ENCODE data around the gene ATOSB.

ATOSB gene

DNA sequence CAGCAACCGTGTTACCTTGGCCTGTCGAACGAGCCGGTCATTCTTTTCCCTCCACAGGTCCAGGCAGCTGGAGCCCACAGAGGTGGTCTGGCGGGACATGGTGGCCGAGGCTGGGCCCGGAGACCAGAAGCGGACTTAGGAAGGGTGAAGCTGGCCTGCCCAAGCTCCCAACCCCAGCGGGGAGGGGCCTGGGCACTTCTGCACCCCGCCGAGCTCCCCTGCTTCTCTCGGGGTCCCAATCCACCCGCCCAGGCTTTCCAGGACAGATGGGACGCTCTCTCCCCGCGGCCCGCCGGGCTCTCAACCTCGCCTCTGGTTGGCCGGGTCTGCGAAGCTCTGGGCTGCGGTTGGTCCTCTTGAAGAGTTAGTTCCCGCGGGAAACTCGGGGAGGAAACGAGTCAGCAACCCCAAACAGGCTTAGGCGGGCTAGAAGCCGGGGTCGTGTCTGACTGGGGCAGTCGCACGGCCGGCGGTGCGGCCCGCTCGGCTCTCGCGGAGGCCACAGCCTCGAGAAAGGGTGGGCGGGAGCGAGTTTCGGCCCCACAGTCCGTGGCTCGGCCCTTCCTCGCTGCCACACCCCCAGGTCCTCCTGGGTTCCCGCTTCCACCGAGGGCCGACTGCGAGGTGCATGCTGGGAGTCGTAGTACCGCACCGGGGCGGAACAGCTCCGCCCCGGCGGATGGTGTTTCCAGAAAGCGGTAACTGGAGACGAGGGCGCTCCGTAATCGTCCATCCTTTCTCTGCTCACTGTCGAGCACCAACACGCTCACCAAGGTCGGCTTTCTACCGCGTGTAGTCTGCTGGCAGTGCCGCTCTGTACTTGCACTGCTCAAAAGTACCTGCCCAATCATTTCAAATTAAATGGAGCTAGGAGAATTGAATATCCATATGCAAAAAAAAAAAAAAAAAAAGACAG lies 36.0 kb downstream of the ATOSB start, which contains the start of gene FANCG:
FANCG (minus strand) TSS at position 517 of the 916 bp plus-strand sequence; CDS start at position 99, 418 bp downstream.
- peaks cover 16% of the 10 kb centered on the region for H3K36me3 Mint-ChIP-seq (ENCODE audit: low read depth)
- no peaks in the 10 kb centered on the region for H3K9me3 Mint-ChIP-seq
- H3K4me3 Mint-ChIP-seq: peak within 1 kb of the TSS; percentile 89
- peaks cover 30% of the 10 kb centered on the region for H3K4me1 Mint-ChIP-seq
- peak; percentile 86 for DNase-seq
- no peaks in the 10 kb centered on the region for H3K27me3 Mint-ChIP-seq (ENCODE audit: low read depth, poor library complexity)
- peak within 1 kb of the TSS; percentile 94 for H3K27ac Mint-ChIP-seq
- no peak for TF ChIP-seq CTCF (IDR thresholded peaks at IDR 0.05)

GRCh38 chr9:35079041-35079425 lies 36.6 kb downstream of the ATOSB start:
- Mint-ChIP-seq H3K9me3 (no peaks in the 10 kb centered on the region), H3K4me3 (peak overlapping the region; percentile 89), H3K4me1 (peaks cover 30% of the 10 kb centered on the region), H3K36me3 (ENCODE audit: low read depth) (peaks cover 23% of the 10 kb centered on the region), H3K27ac (no peak overlapping the region), H3K27me3 (ENCODE audit: low read depth, poor library complexity) (no peaks in the 10 kb centered on the region)
- DNase-seq: peak; percentile 17
- no peak for TF ChIP-seq CTCF (IDR thresholded peaks at IDR 0.05)

GRCh38 chr9:35078066-35078465 lies 37.6 kb downstream of the ATOSB start:
- H3K27ac Mint-ChIP-seq: no peak overlapping the region
- no peaks in the 10 kb centered on the region for H3K9me3 Mint-ChIP-seq
- no peak for DNase-seq
- no peak for TF ChIP-seq CTCF (IDR thresholded peaks at IDR 0.05)
- peak overlapping the region; percentile 89 for H3K4me3 Mint-ChIP-seq
- H3K4me1 Mint-ChIP-seq: peaks cover 32% of the 10 kb centered on the region
- H3K27me3 Mint-ChIP-seq (ENCODE audit: low read depth, poor library complexity): no peaks in the 10 kb centered on the region
- H3K36me3 Mint-ChIP-seq (ENCODE audit: low read depth): peaks cover 29% of the 10 kb centered on the region

DNA sequence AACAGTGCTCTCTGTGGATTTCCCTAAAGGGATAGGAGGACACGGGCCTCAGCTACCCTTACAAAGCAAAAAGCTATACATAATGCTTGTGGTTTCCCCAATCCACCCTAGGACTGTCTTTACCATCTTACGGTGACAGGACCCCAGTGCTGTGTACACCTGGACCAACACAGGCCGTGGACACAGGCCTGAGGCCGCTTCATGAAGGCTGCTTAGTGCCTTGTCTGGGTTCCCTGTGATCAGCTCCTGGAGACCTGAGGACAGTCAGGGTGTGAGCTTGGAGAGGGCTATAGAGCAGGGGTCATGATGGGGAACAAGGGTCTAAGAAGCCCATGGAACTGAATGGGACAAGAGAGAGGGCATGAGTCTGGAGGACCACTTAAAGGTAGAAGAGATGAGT lies 38.8 kb downstream of the ATOSB start:
- Mint-ChIP-seq H3K27me3 (ENCODE audit: low read depth, poor library complexity) (no peaks in the 10 kb centered on the region), H3K9me3 (no peaks in the 10 kb centered on the region), H3K36me3 (ENCODE audit: low read depth) (peaks cover 29% of the 10 kb centered on the region), H3K4me1 (peaks cover 37% of the 10 kb centered on the region), H3K4me3 (peak overlapping the region; percentile 89), H3K27ac (no peak overlapping the region)
- TF ChIP-seq CTCF (IDR thresholded peaks at IDR 0.05): no peak
- DNase-seq: no peak

DNA sequence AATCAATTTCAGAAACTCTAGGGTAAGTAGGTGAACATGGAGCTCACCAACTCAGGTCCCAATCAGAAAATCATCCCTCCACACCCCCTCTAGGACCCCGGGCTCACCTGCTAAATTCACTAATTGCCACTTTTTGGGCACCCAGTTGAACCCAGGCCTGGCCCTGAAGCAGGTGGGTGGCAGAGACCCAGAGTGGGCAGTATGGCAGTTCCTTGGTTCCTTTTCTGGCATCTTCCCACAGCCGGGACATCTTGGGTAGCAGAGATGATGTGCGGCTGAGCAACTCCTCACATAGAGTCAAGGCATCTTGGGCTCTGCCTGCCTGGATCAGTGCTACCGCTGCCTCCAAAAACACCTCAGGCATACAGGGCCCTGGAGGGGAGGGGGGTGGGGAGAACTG lies 40.3 kb downstream of the ATOSB start:
- H3K27me3 Mint-ChIP-seq (ENCODE audit: low read depth, poor library complexity): no peaks in the 10 kb centered on the region
- DNase-seq: no peak
- H3K4me1 Mint-ChIP-seq: peaks cover 49% of the 10 kb centered on the region
- no peak overlapping the region for H3K4me3 Mint-ChIP-seq
- no peak for TF ChIP-seq CTCF (IDR thresholded peaks at IDR 0.05)
- H3K36me3 Mint-ChIP-seq (ENCODE audit: low read depth): peaks cover 34% of the 10 kb centered on the region
- H3K27ac Mint-ChIP-seq: no peak overlapping the region
- H3K9me3 Mint-ChIP-seq: no peaks in the 10 kb centered on the region

DNA sequence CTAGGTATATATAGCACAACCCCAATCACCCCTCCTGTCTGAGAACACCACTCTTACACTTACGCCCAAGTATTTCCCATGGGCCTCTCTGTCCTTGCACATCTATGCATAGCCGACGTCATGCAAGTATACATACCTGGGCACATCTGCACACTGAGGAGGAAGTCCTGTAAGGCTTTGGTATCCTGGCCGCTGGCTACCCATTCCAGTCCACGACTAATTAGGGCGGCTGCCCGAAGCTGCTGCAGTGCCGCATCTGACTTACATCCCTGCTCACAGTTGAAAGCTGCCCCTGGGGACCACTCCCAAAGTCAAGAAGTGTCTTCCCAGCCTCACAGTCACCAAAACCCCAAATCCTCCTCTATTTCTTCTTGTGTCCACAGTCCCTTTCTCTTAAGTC lies 40.9 kb downstream of the ATOSB start:
- no peaks in the 10 kb centered on the region for H3K9me3 Mint-ChIP-seq
- no peak overlapping the region for H3K4me3 Mint-ChIP-seq
- H3K4me1 Mint-ChIP-seq: peaks cover 49% of the 10 kb centered on the region
- H3K36me3 Mint-ChIP-seq (ENCODE audit: low read depth): peaks cover 38% of the 10 kb centered on the region
- DNase-seq: no peak
- no peak for TF ChIP-seq CTCF (IDR thresholded peaks at IDR 0.05)
- no peaks in the 10 kb centered on the region for H3K27me3 Mint-ChIP-seq (ENCODE audit: low read depth, poor library complexity)
- no peak overlapping the region for H3K27ac Mint-ChIP-seq

All from nephron progenitor cell (in vitro differentiated cells).